Measurements from ENCODE around the gene DUSP14.
"Not testable (repeated sequence)": the region's sequence is repeated elsewhere in the genome, so short reads cannot be mapped to it uniquely, and the experiment has no call there.

DUSP14 gene, protein sequence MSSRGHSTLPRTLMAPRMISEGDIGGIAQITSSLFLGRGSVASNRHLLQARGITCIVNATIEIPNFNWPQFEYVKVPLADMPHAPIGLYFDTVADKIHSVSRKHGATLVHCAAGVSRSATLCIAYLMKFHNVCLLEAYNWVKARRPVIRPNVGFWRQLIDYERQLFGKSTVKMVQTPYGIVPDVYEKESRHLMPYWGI

DNA sequence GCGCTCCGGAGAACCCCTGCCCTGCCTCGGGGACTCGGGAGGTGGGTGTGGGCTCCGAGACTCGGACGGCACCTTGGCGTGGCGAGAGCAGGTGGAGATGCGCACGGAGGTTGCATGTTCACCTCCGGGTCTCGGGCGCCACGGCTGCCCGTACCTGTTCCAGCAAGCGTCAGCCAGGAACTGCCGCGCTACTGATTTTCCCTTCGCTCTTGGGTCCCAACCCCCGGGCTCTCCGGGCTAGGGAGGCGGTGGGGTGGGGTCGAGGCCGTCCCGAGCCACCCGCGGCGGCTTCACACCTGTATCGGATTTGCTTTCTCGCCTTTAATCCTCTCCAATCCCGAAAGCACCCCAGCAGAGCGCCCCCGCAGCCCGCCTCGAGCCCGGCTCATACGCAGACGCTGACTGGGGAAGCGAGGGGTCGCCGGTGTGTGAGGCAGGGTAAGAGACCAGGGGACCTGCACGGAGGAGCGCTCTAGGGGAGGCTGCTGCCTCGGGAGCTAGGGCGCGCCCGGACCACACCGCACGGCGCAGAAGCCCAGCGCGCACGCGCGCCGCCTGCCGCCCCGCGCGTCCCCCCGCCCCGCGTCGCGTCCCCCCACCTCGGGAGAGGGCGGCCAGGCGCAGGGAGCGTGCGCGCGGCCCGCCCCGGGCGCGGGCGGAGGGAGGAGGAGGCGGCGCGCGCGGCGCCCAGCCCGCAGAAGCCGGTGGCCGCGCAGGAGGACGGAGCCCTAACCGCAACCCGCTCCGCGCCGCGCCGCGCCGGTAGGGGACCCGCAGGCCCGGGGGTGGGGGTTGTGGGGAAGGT lies at the start of gene DUSP14:
DUSP14 (plus strand) TSS at position 695 of the 805 bp plus-strand sequence. CDS start 22,382 bp downstream, outside the sequence.
- DNase-seq (ENCODE audit: low spot score): peak; percentile 85

DNA sequence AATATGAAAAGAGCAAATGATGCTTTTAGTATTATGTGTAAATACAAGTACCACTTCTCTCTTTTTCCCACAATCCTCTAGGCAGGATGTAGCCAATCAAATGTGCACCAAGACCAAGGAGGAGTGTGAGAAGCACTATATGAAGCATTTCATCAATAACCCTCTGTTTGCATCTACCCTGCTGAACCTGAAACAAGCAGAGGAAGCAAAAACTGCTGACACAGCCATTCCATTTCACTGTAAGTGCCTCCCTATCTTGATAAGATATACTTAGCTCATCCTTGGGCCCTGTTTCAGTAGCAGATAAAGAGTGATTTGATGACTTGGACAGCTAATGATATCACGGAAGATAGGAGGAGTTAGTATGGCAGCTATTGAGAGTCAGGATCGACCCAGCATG lies 49.3 kb upstream of the DUSP14 start:
- DNase-seq (ENCODE audit: low spot score): no peak

DNA sequence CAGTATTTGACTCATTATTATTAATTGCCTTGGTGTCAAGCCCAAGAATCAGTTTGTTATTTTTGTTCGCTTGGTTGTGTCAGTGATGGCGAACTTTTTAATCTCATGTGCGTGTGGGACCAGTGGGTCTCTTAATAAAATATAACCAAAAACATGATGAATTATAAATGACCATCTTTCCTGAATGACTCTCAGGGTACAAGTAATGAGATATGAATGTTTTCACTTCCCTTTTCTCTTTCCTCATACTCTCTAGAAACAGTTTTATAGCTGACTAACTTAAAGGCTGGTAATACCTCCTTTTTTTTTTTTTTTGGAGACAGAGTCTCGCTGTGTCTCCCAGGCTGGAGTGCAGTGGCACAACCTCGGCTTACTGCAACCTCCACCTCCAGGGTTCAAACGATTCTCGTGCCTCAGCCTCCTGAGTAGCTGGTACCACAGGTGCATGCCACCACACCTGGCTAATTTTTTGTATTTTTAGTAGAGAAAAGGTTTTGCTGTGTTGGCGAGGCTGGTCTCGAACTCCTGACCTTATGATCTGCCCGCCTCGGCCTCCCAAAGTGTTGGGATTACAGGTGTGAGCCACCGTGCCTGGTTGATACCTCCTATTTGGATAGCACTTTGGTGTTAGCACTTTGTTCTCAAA lies 48.2 kb upstream of the DUSP14 start:
- not testable (repeated sequence) for DNase-seq (ENCODE audit: low spot score)

DNA sequence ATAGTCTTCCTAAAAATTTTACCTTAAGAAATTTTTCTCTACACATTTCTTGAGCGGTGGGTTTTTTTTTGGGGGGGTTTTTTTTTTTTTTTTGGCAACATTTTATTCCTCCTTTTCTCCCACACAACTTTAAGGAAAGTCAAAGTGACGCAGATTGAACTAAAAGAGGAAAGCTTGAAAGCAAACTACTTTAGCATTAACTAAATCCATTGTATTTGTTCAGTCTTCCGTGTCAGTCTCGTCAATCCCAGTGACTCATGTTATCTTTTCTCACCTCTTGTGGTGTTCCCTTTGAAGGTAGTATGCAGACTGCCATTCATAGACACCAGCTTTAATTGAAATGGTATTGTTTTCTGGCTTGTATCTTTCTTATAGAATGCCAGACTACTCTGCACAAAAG lies 43.7 kb upstream of the DUSP14 start:
- DNase-seq (ENCODE audit: low spot score): no peak

DNA sequence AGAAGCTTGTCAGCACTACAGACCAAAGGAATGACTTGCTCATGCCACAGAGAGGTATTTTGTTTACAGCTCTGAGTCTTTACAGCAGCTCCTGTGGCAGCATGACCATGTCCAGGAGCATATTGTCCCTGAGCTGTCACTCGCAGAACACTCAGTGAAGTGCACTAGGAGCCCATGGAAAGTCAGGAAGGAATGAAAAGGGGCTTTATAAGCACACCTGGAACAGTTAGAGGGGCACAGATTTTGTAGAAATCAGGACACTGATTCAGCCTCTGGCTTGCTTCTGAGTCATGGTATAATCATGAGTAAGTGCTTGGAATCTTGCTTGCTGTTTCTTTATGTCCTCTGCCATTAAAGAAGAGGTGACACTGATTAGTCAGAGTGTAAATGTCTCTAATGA lies 42.0 kb upstream of the DUSP14 start:
- peak; percentile 80 for DNase-seq (ENCODE audit: low spot score)

DNA sequence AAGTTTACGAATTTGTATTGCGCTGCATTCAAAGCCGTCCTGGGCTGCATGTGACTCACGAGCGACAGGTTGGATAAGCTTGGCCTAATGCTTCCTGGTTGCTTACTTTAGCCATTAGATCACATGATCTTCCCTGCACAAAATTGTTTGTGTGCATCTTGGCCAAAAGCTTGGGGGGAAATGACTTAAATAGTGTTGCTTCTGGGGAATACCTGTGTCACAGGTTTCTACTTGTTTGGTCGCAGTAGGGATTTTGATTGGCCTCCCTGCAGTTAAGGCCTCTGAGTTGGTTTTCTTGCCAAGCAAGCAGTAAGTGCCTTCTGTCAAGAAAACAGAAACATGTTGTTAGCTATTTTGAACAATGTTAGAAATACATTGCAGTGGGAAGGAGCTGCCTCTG lies 39.6 kb upstream of the DUSP14 start:
- no peak for DNase-seq (ENCODE audit: low spot score)

DNA sequence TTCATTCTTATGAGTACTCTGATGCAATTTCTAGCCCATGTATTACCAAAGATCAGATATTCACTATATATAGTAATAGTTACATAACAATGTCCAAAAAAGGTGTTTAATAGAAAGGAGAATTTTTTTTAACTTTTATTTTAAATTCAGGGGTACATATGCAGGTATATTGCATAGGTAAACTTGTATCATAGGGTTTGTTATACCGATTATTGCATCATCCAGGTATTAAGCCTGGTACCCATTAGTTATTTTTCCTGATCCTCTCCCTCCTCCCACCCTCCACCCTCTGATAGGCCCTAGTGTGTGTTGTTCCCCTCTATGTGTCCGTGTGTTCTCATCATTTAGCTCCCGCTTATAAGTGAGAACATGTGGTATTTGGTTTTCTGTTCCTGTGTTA lies 31.9 kb upstream of the DUSP14 start:
- DNase-seq (ENCODE audit: low spot score): not testable (repeated sequence)

DNA sequence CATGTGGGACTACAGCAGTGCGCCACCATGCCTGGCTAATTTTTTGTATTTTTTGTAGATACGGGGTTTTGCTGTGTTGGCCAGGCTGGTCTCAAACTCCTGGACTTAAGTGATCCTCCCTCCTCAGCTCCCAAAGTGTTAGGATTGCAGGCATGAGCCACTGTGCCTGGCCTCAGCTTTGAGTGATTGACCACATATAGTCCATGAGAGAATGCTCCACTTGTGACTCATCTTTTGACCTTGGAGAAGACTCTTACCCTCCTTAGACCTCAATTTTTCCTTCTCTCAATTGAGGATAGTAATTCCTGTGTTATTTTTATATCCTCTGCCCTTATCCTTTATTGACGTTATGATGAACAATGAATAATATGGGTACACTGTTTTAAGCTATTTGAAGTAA lies 30.9 kb upstream of the DUSP14 start:
- peak; percentile 50 for DNase-seq (ENCODE audit: low spot score)

DNA sequence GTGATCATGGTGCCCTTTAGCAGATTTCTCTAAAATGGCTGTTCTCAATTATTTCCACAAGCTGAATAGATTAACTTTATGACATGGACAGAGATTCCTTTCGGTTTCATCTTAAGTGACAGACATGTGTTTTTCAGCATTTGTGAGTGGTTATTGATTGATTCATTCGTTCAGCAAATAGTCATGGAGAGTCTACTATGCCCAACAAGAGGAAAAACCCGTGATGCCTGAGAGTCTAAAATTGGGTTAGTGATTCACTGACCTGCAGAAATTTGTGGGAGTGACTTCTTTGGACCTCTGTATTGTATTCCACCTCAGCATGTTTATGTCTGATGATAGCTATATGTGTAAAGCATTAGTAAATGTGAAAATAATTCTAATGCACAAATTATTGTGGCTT lies 28.0 kb upstream of the DUSP14 start:
- no peak for DNase-seq (ENCODE audit: low spot score)

DNA sequence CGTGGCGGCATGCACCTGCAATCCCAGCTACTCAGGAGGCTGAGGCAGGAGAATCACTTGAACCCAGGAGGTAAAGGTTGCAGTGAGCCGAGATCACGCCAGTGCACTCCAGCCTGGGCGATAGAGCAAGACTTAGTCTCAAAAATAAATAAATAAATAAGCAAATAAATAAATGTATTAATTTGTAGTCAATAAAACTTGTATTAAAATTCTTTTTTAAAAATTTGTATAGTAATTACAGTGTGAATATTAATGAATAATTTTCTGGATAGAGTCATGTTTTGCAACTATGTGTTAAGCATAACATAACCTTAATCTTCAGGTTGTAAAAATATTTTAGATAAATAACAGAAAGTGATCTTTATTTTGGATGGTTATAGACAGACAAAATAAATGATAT lies 27.2 kb upstream of the DUSP14 start:
- DNase-seq (ENCODE audit: low spot score): no peak

DNA sequence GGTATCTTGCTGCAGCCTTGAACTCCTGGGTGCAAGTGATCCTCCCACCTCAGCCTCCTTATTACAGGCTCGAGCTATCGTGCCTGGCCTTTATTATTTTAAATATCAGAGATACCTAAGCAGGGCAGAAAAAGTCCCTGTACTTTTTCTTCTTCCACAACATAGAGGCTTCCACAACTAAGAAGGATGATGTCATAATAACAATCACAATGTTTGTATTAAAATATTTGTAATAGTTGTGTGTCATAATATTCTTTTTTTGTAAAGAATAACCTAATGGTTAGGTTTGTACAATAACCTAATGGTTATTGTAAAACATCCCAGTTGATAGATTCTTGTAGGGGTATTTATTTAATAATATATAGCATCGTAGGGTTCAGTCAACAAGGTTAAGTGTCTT lies 26.7 kb upstream of the DUSP14 start:
- DNase-seq (ENCODE audit: low spot score): no peak

DNA sequence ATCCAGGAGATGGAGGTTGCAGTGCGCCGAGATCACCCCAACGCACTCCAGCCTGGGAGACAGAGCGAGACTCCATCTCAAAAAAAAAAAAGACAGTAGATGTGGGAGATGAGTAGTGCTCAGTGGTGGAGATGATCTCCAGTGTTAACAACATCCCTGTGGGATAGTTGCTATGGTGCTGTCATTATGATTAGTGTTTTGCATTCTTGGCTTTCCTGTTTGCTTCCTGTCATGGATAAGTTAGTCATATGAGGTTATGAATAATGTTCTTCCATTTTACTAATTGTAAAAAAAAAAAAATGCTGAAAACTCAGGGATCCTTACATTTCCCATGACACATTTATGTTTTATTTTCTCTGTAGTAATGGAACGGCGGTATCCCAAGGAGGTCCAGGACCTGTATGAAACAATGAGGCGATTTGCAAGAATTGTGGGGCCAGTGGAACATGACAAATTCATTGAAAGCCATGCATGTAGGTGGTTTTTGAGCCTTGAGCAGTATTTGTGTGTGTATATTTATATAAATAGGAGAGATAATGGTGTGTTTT lies 24.5 kb upstream of the DUSP14 start:
- DNase-seq (ENCODE audit: low spot score): peak; percentile 67

DNA sequence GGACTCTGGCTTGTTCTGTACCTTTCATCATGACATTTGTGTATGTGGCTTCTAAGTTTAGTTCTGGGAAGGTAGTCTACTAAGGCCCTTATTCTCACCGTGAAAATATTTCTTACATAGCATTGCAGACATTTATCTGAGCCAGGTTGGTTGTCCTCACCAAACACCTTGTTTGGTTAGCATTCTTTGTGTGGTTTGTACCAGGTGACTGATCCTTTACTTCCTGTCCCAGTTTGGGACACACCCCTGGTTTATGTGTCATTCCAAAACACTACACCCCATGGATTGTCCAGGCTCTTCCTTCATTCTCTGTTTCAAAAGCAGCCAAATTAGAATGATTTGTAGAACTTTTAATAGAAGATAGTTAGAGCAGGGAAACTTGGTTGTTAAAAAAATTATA lies 23.2 kb upstream of the DUSP14 start:
- no peak for DNase-seq (ENCODE audit: low spot score)

DNA sequence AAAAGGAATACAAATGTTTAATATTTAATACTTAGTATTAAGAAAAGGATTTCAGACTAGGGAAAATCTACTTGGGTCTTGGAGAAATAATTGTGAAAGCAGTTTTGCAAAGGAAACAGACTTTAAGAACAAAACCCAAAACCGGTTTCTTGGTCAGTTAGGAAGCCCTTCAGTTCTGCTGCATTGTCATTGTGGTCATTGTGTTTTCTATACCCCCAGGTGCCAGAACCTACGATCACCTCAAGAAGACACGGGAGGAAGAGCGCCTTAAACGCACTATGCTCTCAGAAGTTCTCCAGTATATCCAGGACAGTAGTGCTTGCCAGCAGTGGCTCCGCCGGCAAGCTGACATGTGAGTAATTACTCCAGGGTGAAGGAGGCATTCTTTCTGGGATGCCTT lies 19.5 kb upstream of the DUSP14 start:
- DNase-seq (ENCODE audit: low spot score): no peak

DNA sequence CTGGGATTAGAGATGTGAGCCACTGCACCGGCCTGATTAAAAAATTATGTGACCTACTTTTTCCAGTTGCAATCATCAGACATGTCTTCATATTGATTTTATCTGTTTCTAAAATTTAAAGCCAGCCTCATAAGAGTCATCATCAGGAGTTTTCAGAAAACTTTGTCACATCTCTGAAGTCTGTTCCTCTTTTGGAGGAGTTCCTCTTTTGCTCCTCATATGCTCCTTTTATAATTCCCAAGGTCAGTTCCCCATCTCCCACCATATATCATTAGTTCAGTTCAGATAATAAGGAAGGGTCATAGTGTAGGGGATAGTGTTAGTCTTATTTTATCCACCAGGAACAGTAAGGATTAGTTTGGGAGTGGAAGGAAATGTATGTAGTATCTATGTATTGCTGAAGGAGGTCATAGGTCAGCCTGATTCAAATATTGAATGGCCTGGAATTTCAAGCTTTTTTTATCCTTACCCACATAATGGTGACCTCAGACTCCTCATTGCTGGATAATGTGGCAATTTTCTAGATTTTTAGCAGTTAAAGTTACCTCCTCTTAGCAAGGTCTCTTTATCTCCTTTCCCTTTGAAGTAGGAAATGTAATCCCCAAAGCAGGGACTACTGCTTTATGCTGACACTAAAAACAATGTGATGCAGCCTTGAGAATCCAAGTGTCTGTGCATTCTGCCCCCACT lies 13.8 kb upstream of the DUSP14 start:
- DNase-seq (ENCODE audit: low spot score): no peak

DNA sequence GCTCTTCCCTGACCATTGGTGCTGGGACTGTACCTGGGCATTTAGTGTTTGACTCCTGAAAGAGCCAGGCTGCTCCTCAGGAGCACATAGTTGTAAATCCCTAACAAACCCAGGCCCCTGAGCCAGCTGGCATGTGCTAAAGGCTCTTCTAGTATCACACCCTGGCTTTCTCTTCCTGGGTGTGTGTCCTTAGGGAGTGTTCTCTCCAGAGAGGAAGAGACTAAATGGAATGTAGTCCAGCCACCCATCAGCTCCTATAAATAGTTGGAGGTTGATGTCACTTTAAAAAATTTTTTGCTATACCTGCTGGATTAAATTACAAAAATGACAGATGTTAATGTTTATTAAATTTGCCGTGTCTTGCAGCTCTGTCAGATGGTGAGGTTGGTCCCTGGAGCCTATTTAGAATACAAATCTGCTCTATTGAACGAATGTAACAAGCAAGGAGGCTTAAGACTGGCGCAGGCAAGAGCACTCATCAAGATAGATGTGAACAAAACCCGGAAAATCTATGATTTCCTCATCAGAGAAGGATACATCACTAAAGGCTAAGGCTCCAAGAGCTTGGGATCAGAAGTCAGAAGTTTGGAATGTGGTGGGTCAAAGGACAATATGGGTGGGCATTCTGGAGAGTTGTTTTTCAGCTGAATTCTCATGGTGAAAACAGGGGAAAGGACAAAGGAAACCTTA lies 13.1 kb upstream of the DUSP14 start:
- no peak for DNase-seq (ENCODE audit: low spot score)

DNA sequence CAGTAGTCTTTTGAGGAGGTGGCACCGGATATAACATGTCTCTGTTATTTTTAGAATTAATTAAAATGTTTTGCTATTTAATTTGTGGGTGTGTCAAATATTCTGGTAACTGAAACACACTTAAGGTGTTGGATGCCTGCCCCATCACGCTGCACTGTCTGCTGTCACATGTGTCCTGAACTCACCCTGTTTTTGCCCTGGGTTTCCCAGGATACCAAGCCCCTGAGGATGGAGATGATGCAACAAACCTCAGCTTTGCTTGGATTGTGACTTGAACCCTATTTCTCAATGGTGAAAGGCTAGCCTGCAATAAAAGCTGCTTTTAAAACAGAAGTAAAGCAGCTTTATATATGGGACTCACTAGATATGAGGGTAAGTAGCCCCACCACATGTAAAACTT lies 11.5 kb upstream of the DUSP14 start:
- DNase-seq (ENCODE audit: low spot score): no peak

DNA sequence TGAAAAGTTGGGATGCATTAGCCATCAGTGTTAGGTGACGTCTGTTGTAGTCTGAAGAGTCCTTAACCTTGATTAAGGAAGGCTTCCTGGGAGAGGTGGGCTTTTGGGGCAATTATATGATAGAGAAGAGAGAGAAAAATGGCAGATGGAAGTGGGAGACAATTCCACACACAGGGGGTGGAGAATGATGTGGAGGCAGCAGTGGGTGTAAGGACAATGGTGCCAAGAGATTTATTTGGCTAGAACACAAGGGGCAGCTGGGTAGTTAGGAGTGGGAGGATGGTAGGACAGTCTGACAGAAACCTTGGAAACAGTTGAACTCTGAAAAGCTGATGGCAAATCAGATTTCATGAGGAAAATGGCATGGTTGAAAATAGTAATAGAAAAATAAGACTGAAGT lies 10.7 kb upstream of the DUSP14 start:
- no peak for DNase-seq (ENCODE audit: low spot score)

DNA sequence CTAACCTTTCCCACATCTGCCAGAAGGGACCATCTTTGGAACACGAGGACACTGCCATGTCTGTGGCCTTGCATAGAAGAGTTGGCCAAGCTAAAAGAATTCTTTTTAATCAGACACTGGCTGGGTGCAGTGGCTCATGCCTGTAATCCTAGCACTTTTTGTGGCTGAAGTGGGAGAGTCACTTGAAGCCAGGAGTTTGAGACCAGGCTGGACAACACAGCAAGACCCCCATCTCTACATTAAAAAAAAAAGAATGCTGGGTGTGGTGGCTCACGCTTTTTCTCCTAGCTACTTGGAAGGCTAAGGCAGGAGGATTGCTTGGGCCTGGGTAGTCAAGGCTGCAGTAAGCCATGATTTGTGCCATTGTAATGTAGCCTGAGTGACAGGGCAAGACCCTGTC lies 9.3 kb upstream of the DUSP14 start:
- DNase-seq (ENCODE audit: low spot score): no peak

DNA sequence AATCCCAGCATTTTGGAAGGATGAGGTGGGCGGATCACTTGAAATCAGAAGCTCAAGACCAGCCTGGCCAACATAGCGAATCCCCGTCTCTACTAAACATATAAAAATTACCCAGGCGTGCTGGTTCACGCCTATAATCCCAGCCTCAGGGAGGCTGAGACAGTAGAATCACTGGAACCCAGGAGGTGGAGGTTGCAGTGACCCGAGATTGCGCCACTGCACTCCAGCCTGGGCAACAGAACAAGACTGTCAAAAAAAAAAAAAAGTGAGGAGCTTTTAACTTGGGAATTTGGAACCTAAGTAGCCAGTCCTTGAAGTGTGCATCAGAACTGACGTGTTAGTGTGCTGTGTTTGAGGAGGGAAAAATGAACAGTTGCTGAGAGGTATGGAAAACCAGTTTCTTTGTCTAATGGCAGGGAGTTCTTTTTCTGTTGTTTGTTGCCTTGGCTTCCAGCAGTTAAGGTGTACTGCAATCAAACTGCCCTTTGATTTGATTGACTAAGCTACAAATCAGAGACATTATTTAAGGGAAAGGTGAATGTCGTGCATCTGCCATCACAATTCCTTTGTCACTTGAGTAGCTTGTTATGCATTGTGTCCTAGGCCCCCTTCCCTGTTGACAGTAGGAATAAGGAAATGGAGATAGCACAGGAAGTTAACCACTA lies 8.6 kb upstream of the DUSP14 start:
- DNase-seq (ENCODE audit: low spot score): no peak

DNA sequence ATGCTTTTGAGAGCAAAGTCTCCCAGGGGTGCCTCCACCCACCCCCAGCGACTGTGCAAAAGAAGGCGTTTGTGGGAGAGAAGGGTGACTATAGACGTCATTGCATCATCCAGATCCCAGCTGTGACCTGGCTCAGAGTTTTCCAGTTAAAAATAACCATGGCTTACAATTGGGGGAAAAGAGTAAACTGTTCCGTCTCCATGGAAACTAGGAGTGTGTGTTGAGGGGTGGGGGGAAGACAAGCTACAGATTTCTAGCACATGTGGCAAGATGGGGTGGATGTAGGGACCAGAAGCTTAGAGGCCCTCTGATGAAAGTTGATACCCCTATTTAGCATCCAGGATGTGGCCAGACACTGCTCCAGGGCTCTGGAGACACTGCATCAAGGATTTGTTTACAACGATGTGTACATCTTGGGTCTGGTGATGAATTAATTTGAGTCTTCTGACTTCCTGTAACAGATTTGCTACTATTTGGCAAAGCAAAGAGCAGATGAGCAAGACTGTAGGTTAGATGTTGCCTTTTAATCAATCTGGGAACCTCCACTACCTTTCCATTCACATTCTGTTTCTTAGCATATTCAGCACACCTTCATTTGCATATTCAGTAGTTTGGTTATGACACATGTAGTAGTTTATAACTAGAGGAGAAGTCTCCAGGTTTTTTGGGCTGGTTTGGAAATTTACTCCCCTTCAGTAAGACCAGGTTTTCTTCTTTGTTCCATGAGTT lies 6.2 kb upstream of the DUSP14 start:
- DNase-seq (ENCODE audit: low spot score): peak; percentile 25
